Ectodermal cell (in vitro differentiated cells): ENCODE data around the gene PHF1.
"Not testable (repeated sequence)": the region's sequence is repeated elsewhere in the genome, so short reads cannot be mapped to it uniquely, and the experiment has no call there.

ENCODE experiments used
- H3K27ac ChIP-seq: 2 replicates; pipeline ENCODE4 v1.7.0; 2013; ENCODE audit warnings: mild to moderate bottlenecking, low read depth, low read length; ENCODE audit not compliant: insufficient read depth, poor library complexity, severe bottlenecking
- H3K27me3 ChIP-seq: 2 replicates; pipeline ENCODE4 v1.7.0; 2013; ENCODE audit warnings: mild to moderate bottlenecking, low read length; ENCODE audit not compliant: insufficient read depth, control insufficient read depth, poor library complexity, severe bottlenecking
- H3K36me3 ChIP-seq: one replicate; pipeline ENCODE4 v1.7.0; 2013; ENCODE audit warnings: low read length; ENCODE audit not compliant: control insufficient read depth, insufficient read depth
- H3K4me1 ChIP-seq: one replicate; pipeline ENCODE4 v1.7.0; 2013; ENCODE audit warnings: low read length; ENCODE audit not compliant: control insufficient read depth, insufficient read depth
- H3K4me3 ChIP-seq: 2 replicates; pipeline ENCODE4 v1.7.0; 2013; ENCODE audit warnings: low read depth, low read length, control low read depth; ENCODE audit not compliant: insufficient read depth
- H3K9me3 ChIP-seq: 2 replicates; pipeline ENCODE4 v1.7.0; 2013; ENCODE audit warnings: mild to moderate bottlenecking, low read length, moderate library complexity; ENCODE audit not compliant: control insufficient read depth
- WGBS, 2 experiments: methylation state at CpG; one replicate each; pipeline ENCODE4 v1.1.7; 2013; ENCODE audit warnings: missing lambda C conversion rate in 2 of 2; 5-methylcytosine and 5-hydroxymethylcytosine counted together

The PHF1 gene

GRCh38 chr6:33391278-33391921, 19.4 kb upstream of the PHF1 start, which contains the start of gene KIFC1:
TSS of gene KIFC1 (plus strand) at chr6:33391823. CDS start at chr6:33391986, 163 bp downstream.
- peak within 1 kb of the TSS; percentile 99 for H3K4me3 ChIP-seq
- H3K4me1 ChIP-seq: peaks cover 19% of the 10 kb centered on the region
- WGBS, 2 experiments: 0% methylated on average over 67 of the region's 67 CpGs

GRCh38 chr6:33391922-33392594, 18.8 kb upstream of the PHF1 start:
- H3K27me3 ChIP-seq: no peaks in the 10 kb centered on the region
- H3K4me1 ChIP-seq: peaks cover 19% of the 10 kb centered on the region
- WGBS, 2 experiments: 0 to 1% methylated on average over 29 to 31 of the region's 31 CpGs
- no peaks in the 10 kb centered on the region for H3K36me3 ChIP-seq
- H3K9me3 ChIP-seq: no peaks in the 10 kb centered on the region
- H3K27ac ChIP-seq: peak overlapping the region; percentile 77
- H3K4me3 ChIP-seq: peak overlapping the region; percentile 99

More at GRCh38 chr6:33391278-33391921, 19.4 kb upstream of the PHF1 start, which contains the start of gene KIFC1:
- Histone ChIP-seq H3K36me3 (no peaks in the 10 kb centered on the region), H3K9me3 (no peaks in the 10 kb centered on the region), H3K27me3 (no peaks in the 10 kb centered on the region), H3K27ac (peak within 1 kb of the TSS; percentile 77)

- Histone ChIP-seq H3K4me3 (peak overlapping the region; percentile 99), H3K9me3 (no peaks in the 10 kb centered on the region), H3K27me3 (no peaks in the 10 kb centered on the region), H3K36me3 (peaks cover 2% of the 10 kb centered on the region), H3K4me1 (peaks cover 19% of the 10 kb centered on the region), H3K27ac (no peak overlapping the region)
- 58 to 60% methylated on average over 5 of the region's 5 CpGs for WGBS, 2 experiments
Measured at GRCh38 chr6:33392595-33392948, 18.2 kb upstream of the PHF1 start.

- no peak overlapping the region for H3K27ac ChIP-seq
- WGBS, 2 experiments: 69 to 77% methylated on average over 3 of the region's 3 CpGs
- peaks cover 19% of the 10 kb centered on the region for H3K4me1 ChIP-seq
- H3K4me3 ChIP-seq: peak overlapping the region; percentile 99
- no peaks in the 10 kb centered on the region for H3K9me3 ChIP-seq
- no peaks in the 10 kb centered on the region for H3K27me3 ChIP-seq
- H3K36me3 ChIP-seq: peaks cover 6% of the 10 kb centered on the region
Measured at GRCh38 chr6:33392979-33393378, 17.8 kb upstream of the PHF1 start.

DNA sequence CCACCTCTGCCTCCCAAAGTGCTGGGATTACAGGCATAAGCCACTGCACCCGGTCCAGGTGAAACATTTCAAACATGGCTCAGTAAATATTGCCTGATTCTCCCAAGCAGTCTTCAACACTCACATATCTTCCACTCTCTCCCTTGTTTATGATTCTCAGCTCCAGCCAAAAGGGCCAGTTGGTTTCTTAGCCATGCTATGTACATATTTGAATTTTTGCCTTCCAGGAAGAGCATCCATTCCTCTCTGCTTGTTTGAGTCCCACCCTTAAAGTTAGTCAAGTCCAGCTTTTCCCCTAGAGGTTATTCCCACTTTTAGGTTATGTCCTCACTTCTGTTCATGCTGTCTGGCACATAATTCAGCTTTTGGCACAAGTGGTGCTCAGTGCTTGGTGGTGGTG, 13.3 kb upstream of the PHF1 start:
- 97 to 98% methylated on average over 1 of the region's 1 CpG for WGBS, 2 experiments
- Histone ChIP-seq H3K27ac (no peak overlapping the region), H3K4me3 (no peak overlapping the region), H3K4me1 (peaks cover 19% of the 10 kb centered on the region), H3K27me3 (no peaks in the 10 kb centered on the region), H3K9me3 (no peaks in the 10 kb centered on the region), H3K36me3 (peaks cover 24% of the 10 kb centered on the region)

DNA sequence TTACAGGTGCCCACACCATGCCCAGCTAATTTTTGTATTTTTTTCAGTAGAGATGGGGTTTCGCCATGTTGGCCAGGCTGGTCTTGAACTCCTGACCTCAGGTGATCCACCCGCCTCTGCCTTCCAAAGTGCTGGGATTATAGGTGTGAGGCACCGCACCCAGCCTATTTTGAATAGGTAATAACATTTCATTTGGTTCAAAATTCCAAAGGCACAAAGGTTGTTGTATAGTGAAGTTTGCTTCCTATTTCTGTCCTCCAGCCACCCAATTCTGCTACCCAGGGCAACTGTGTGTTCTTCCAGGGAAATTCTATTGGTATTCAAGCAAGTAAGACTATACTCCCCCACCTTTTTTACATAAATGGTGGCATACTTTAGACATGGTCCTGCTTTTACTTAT, 12.2 kb upstream of the PHF1 start:
- H3K27me3 ChIP-seq, H3K4me3 ChIP-seq, H3K27ac ChIP-seq, H3K9me3 ChIP-seq: not testable (repeated sequence)
- Histone ChIP-seq H3K36me3 (peaks cover 34% of the 10 kb centered on the region), H3K4me1 (peaks cover 10% of the 10 kb centered on the region)
- WGBS, 2 experiments: 89 to 96% methylated on average over 1 to 3 of the region's 3 CpGs

- H3K36me3 ChIP-seq: peaks cover 47% of the 10 kb centered on the region
- not testable (repeated sequence) for H3K9me3 ChIP-seq, H3K4me3 ChIP-seq, H3K27ac ChIP-seq, H3K4me1 ChIP-seq, H3K27me3 ChIP-seq
- WGBS, 2 experiments: 94 to 100% methylated on average over 6 of the region's 6 CpGs
Measured at GRCh38 chr6:33399881-33400280, 10.9 kb upstream of the PHF1 start.

DNA sequence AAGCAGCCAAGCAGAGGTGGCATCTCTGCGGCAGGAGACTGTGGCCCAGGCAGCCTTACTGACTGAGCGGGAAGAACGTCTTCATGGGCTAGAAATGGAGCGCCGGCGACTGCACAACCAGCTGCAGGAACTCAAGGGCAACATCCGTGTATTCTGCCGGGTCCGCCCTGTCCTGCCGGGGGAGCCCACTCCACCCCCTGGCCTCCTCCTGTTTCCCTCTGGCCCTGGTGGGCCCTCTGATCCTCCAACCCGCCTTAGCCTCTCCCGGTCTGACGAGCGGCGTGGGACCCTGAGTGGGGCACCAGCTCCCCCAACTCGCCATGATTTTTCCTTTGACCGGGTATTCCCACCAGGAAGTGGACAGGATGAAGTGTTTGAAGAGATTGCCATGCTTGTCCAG, 5.9 kb upstream of the PHF1 start:
- Histone ChIP-seq H3K36me3 (peaks cover 52% of the 10 kb centered on the region), H3K27me3 (no peaks in the 10 kb centered on the region), H3K27ac (no peak overlapping the region), H3K9me3 (no peaks in the 10 kb centered on the region), H3K4me3 (no peak overlapping the region), H3K4me1 (no peaks in the 10 kb centered on the region)
- 95 to 96% methylated on average over 17 of the region's 17 CpGs for WGBS, 2 experiments

DNA sequence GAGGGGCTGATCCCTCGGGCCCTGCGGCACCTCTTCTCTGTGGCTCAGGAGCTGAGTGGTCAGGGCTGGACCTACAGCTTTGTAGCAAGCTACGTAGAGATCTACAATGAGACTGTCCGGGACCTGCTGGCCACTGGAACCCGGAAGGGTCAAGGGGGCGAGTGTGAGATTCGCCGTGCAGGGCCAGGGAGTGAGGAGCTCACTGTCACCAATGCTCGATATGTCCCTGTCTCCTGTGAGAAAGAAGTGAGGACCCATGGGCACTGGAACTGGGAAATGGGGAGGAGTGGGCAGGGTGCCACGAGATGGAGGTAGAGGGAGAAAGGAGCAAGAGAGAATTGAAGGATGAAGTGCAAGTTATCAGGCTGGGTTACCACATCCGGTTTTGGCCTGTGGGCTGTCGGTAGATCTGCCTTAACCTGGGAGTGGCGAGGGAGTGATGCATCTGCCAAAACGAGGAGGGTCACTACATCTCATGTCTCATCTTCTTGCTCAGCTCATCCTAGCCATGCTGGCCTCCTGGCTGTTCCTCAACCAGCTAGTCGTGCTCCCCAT, 5.4 kb upstream of the PHF1 start:
- 96 to 98% methylated on average over 15 of the region's 15 CpGs for WGBS, 2 experiments
- Histone ChIP-seq H3K4me1 (no peaks in the 10 kb centered on the region), H3K27me3 (no peaks in the 10 kb centered on the region), H3K36me3 (peaks cover 52% of the 10 kb centered on the region), H3K4me3 (no peak overlapping the region), H3K27ac (no peak overlapping the region), H3K9me3 (no peaks in the 10 kb centered on the region)

- Histone ChIP-seq H3K9me3 (no peaks in the 10 kb centered on the region), H3K27me3 (no peaks in the 10 kb centered on the region), H3K4me3 (no peak overlapping the region), H3K36me3 (peaks cover 52% of the 10 kb centered on the region), H3K4me1 (no peaks in the 10 kb centered on the region), H3K27ac (no peak overlapping the region)
- WGBS, 2 experiments: 95 to 97% methylated on average over 17 of the region's 17 CpGs
Measured at GRCh38 chr6:33406126-33406525, 4.7 kb upstream of the PHF1 start.
